Panc1 (cell line): Measurements from ENCODE around the gene TRPC4AP.

Experiments used
- CTCF ChIP-seq: fragments of 450-650 bp; IDR thresholded peaks from 2 replicates; pipeline ENCODE4 v1.5.1; 2017; ENCODE audit warnings: mild to moderate bottlenecking
- POLR2AphosphoS5 ChIP-seq: IDR thresholded peaks from 2 replicates; pipeline ENCODE4 v1.6.1; 2012; ENCODE audit warnings: mild to moderate bottlenecking, low read depth, low read length, moderate library complexity

- TF ChIP-seq CTCF = no peak
- TF ChIP-seq POLR2AphosphoS5 = no peak
These were observed 73.8 kb downstream of the TRPC4AP start for GRCh38 chr20:35018590-35019371.
